HepG2 (cell line): Measurements from ENCODE around the gene CYB5R2. TPM values are rescaled to one million over a fixed set of nuclear protein-coding genes. Genes with fewer than 3 reads are reported as not detected.

Experiments
- ATAC-seq: fragments of 200-7000 bp; cut with Tn5 transposase; 3 replicates; pipeline ENCODE4 v1.9.1; 2020; ENCODE audit warnings: mild to moderate bottlenecking, moderate library complexity
- BruUV-seq: library from RNA; stranded (reverse); fragments of 400-500 nt; replicated peaks from 2 replicates; lab custom pipeline; 2021; lab: Mats Ljungman, UMichigan
- CTCF ChIA-PET: fragments of 300-600 bp; formaldehyde crosslinking; extraction: SDS; loops from one replicate; lab custom pipeline; 2021; ENCODE audit warnings: low total read pairs, inconsistent platforms, low intra/inter-chr PET ratio; lab: Yijun Ruan, JAX
- POLR2A ChIA-PET: fragments of 350-600 bp; sonication (Branson Sonifier 250); formaldehyde crosslinking; loops from one replicate; lab custom pipeline; 2020; ENCODE audit warnings: antibody characterized with exemption, inconsistent platforms; lab: Yijun Ruan, JAX
- DNase-seq: peaks from one replicate; pipeline ENCODE4 v3.0.0-alpha.2; 2015; ENCODE audit warnings: low spot score
- FAIRE-seq: peaks from 3 replicates; lab custom pipeline; 2011; peaks lifted over from hg19 to GRCh38; lab: Jason Lieb, UNC
- H2AFZ ChIP-seq: one replicate; pipeline ENCODE4 v1.6.1; 2011; ENCODE audit warnings: low read length, inconsistent platforms
- H3K27ac ChIP-seq: fragments of 300-600 bp; 3 replicates; pipeline ENCODE4 v1.8.0; 2011; ENCODE audit warnings: mixed run types, mild to moderate bottlenecking, mixed read lengths, low read length, inconsistent platforms; ENCODE audit not compliant: insufficient read depth; ENCODE audit errors: extremely low read length
- H3K27me3 ChIP-seq, 2 experiments: fragments of 200-600 bp in 1 of 2; 2 replicates in 1 of 2; 3 replicates in 1 of 2; pipeline versions ENCODE4 v1.6.0 to v1.8.0; 2011; ENCODE audit warnings: low read length in 2 of 2, mild to moderate bottlenecking in 2 of 2, moderate library complexity in 2 of 2, inconsistent platforms in 1 of 2; ENCODE audit not compliant: insufficient read depth in 2 of 2, control insufficient read depth in 1 of 2
- H3K36me3 ChIP-seq, 2 experiments: fragments of 200-600 bp in 1 of 2; replicated peaks in 1 of 2; 2 replicates in 1 of 2; 3 replicates in 1 of 2; pipeline versions ENCODE4 v1.5.1 to v1.8.0; 2011; ENCODE audit warnings: low read length in 2 of 2, inconsistent platforms in 1 of 2; ENCODE audit not compliant: insufficient read depth in 2 of 2, control insufficient read depth in 1 of 2
- H3K4me1 ChIP-seq: 2 replicates; pipeline ENCODE4 v1.5.1; 2012; ENCODE audit warnings: low read length, inconsistent platforms; ENCODE audit not compliant: insufficient read depth
- H3K4me2 ChIP-seq: 2 replicates; pipeline ENCODE4 v1.6.0; 2011; ENCODE audit warnings: low read depth, low read length, inconsistent platforms
- H3K4me3 ChIP-seq, 3 experiments: fragments of 200-600 bp in 1 of 3; sonication (generic), shearing (Covaris generic) in 1 of 3; replicated peaks in 1 of 3; 2 replicates each; pipeline ENCODE4 v1.5.1; 2011 to 2016; ENCODE audit warnings: low read length in 3 of 3, inconsistent platforms in 2 of 3, low read depth in 2 of 3, mild to moderate bottlenecking in 2 of 3, control low read depth in 1 of 3, mixed read lengths in 1 of 3; ENCODE audit not compliant: insufficient read depth in 1 of 3
- H3K79me2 ChIP-seq: one replicate; pipeline ENCODE4 v1.6.1; 2011; ENCODE audit warnings: low read length, inconsistent platforms; ENCODE audit not compliant: insufficient read depth
- H3K9ac ChIP-seq: 2 replicates; pipeline ENCODE4 v1.6.0; 2011; ENCODE audit warnings: mild to moderate bottlenecking, low read depth, low read length, inconsistent platforms; ENCODE audit not compliant: insufficient read depth
- H3K9me3 ChIP-seq: 2 replicates; pipeline ENCODE4 v1.5.1; 2012; ENCODE audit warnings: mild to moderate bottlenecking, low read length
- H4K20me1 ChIP-seq: 2 replicates; pipeline ENCODE4 v1.6.0; 2011; ENCODE audit warnings: inconsistent platforms, mild to moderate bottlenecking, low read length, moderate library complexity; ENCODE audit not compliant: insufficient read depth
- HMGXB4 ChIP-seq, 2 experiments: sonication (generic) in 1 of 2; formaldehyde crosslinking in 1 of 2; IDR thresholded peaks; 2 replicates each; pipeline versions ENCODE4 v1.4.0 to v1.6.1; 2018 to 2020; ENCODE audit warnings: missing genetic modification reagents in 2 of 2, borderline replicate concordance in 1 of 2, low read depth in 1 of 2, mild to moderate bottlenecking in 1 of 2, missing biosample characterization in 1 of 2
- HOXA3 ChIP-seq: sonication (generic); formaldehyde crosslinking; IDR thresholded peaks from 2 replicates; pipeline ENCODE4 v1.5.0; 2020; ENCODE audit warnings: missing genetic modification reagents
- KDM2A ChIP-seq: sonication (generic); formaldehyde crosslinking; IDR thresholded peaks from 2 replicates; pipeline ENCODE4 v1.4.0; 2020; ENCODE audit warnings: low read depth, missing genetic modification reagents, borderline replicate concordance
- LBX2 ChIP-seq: sonication (generic); formaldehyde crosslinking; IDR thresholded peaks from 2 replicates; pipeline ENCODE4 v1.5.0; 2020; ENCODE audit warnings: missing genetic modification reagents, mild to moderate bottlenecking, borderline replicate concordance
- MED1 ChIP-seq: sonication (generic); formaldehyde crosslinking; IDR thresholded peaks from 2 replicates; pipeline ENCODE4 v1.4.0; 2020; ENCODE audit warnings: missing genetic modification reagents
- MZF1 ChIP-seq: sonication (generic); formaldehyde crosslinking; IDR thresholded peaks from 2 replicates; pipeline ENCODE4 v1.8.1; 2023; ENCODE audit warnings: mild to moderate bottlenecking, missing genetic modification reagents, borderline replicate concordance
- NFE2 ChIP-seq: sonication (generic); formaldehyde crosslinking; IDR thresholded peaks from 2 replicates; pipeline ENCODE4 v1.4.0; 2020; ENCODE audit warnings: missing genetic modification reagents
- NR1H2 ChIP-seq: sonication (generic); formaldehyde crosslinking; IDR thresholded peaks from 2 replicates; pipeline ENCODE4 v1.8.1; 2022; ENCODE audit warnings: low read depth, missing genetic modification reagents, borderline replicate concordance
- POGZ ChIP-seq: sonication (generic); formaldehyde crosslinking; IDR thresholded peaks from 2 replicates; pipeline ENCODE4 v1.4.0; 2020; ENCODE audit warnings: mild to moderate bottlenecking, missing genetic modification reagents
- TFDP2 ChIP-seq: sonication (generic); formaldehyde crosslinking; IDR thresholded peaks from 2 replicates; pipeline ENCODE4 v1.4.0; 2020; ENCODE audit warnings: missing genetic modification reagents
- TGIF2 ChIP-seq: IDR thresholded peaks from 2 replicates; pipeline ENCODE4 v1.6.1; 2016; ENCODE audit warnings: control low read depth, missing compliant biosample characterization
- THAP7 ChIP-seq: sonication (generic); formaldehyde crosslinking; IDR thresholded peaks from 2 replicates; pipeline ENCODE4 v1.8.1; 2023; ENCODE audit warnings: mild to moderate bottlenecking, missing genetic modification reagents
- TP53 ChIP-seq: sonication (generic); formaldehyde crosslinking; conservative IDR thresholded peaks from 2 replicates; pipeline ENCODE4 v1.4.0; 2020; ENCODE audit warnings: missing genetic modification reagents
- ZNF3 ChIP-seq: IDR thresholded peaks from 2 replicates; pipeline ENCODE4 v1.7.0; 2017; ENCODE audit warnings: inconsistent platforms
- ZNF446 ChIP-seq: sonication (generic); formaldehyde crosslinking; IDR thresholded peaks from 2 replicates; pipeline ENCODE4 v1.5.0; 2020; ENCODE audit warnings: mild to moderate bottlenecking, missing genetic modification reagents
- ZNF766 ChIP-seq: sonication (generic); formaldehyde crosslinking; IDR thresholded peaks from 2 replicates; pipeline ENCODE4 v1.5.0; 2020; ENCODE audit warnings: missing genetic modification reagents, borderline replicate concordance
- WGBS: methylation state at CpG from one replicate; pipeline ENCODE4 v1.1.6; 2017; ENCODE audit warnings: low lambda C conversion rate; 5-methylcytosine and 5-hydroxymethylcytosine counted together
- in situ Hi-C: cut with HindIII; loops from 2 replicates; pipeline ENCODE4 v1.10.0; 2017; ENCODE audit warnings: low pct_unique_long_range_greater_than_20kb; ENCODE audit not compliant: extremely low pct_ligation_motif_present
- intact Hi-C: fragments of 100-400 bp; cut with micrococcal nuclease; formaldehyde crosslinking; loops from one replicate; pipeline ENCODE4 v1.10.0; 2022; ENCODE audit not compliant: unreplicated experiment
- polyA plus RNA-seq, 8 experiments: library from polyadenylated mRNA; depleted of rRNA in 3 of 8; stranded (reverse) in 7 of 8; unstranded in 1 of 8; fragments of >200 nt; fragmentation: Illumina TruSeq in 4 of 8; extraction: Trizol in 4 of 8; gene quantifications; 2 replicates each; pipeline versions ENCODE4 v1.2.1 to v1.2.3, GENCODE V29; 2011 to 2016; ENCODE audit warnings: low read depth in 4 of 8, missing spikeins in 1 of 8, mixed read lengths in 1 of 8; ENCODE audit not compliant: insufficient read depth in 1 of 8
- total RNA-seq, 5 experiments: library from RNA; depleted of rRNA; stranded (reverse); fragments of >200 nt; fragmentation: Illumina TruSeq; extraction: Trizol; gene quantifications; 2 replicates each; pipeline ENCODE4 v1.2.3, GENCODE V29; 2016; ENCODE audit warnings: low read depth in 1 of 5

The CYB5R2 gene
- total and polyA plus RNA-seq, 2 of the 13 experiments (the other 11 are each of a cell fraction or from before 2014, with no cell fraction given): 0.40 to 0.51 TPM

- in situ Hi-C loops: loop anchor here (25.0 kb wide), 1 partner anchor 321 kb away; no protein-coding TSS in a partner anchor
- BruUV-seq: no TSS peak
- no peaks in the 10 kb centered on the region for H3K9me3 ChIP-seq
- no peak overlapping the region for H2AFZ ChIP-seq
- no peaks in the 10 kb centered on the region for H3K79me2 ChIP-seq
- WGBS: 4% methylated on average over 2 of the region's 2 CpGs
- H3K36me3 ChIP-seq: no peaks in the 10 kb centered on the region
- ChIA-PET POLR2A (no interaction called here), CTCF (no interaction called here)
- FAIRE-seq (no peak), DNase-seq (no peak), ATAC-seq (no peak)
- H3K27ac ChIP-seq: no peak overlapping the region
- intact Hi-C loops: no loop called here
- TF ChIP-seq TP53 (CRISPR knock-in tag) (no peak), THAP7 (CRISPR knock-in tag) (no peak)
- peaks cover 0 to 31% of the 10 kb centered on the region in 2 experiments; a peak in 1 of 5 replicates for H3K27me3 ChIP-seq
- H3K4me2 ChIP-seq: no peak overlapping the region
- no peaks in the 10 kb centered on the region for H4K20me1 ChIP-seq
- no peak overlapping the region for H3K4me3 ChIP-seq
- no peak overlapping the region for H3K9ac ChIP-seq
- H3K4me1 ChIP-seq: no peaks in the 10 kb centered on the region
Measured at GRCh38 chr11:7683571-7683970, 10.3 kb upstream of the CYB5R2 start.

- H4K20me1 ChIP-seq: no peaks in the 10 kb centered on the region
- no peak overlapping the region for H3K4me3 ChIP-seq
- intact Hi-C loops: no loop called here
- in situ Hi-C loops: loop anchor here (25.0 kb wide), 1 partner anchor 315 kb away; no protein-coding TSS in a partner anchor
- no peak overlapping the region for H3K27ac ChIP-seq
- ChIA-PET CTCF (no interaction called here), POLR2A (no interaction called here)
- H3K4me1 ChIP-seq: peaks cover 5% of the 10 kb centered on the region
- H3K9ac ChIP-seq: no peak overlapping the region
- WGBS: 5% methylated on average over 4 of the region's 4 CpGs
- BruUV-seq: no TSS peak
- H3K79me2 ChIP-seq: no peaks in the 10 kb centered on the region
- H3K27me3 ChIP-seq: peaks cover 3 to 20% of the 10 kb centered on the region in 2 experiments; a peak in 4 of 5 replicates
- DNase-seq: no peak
- FAIRE-seq: no peak
- no peak overlapping the region for H2AFZ ChIP-seq
- H3K9me3 ChIP-seq: no peaks in the 10 kb centered on the region
- no peaks in the 10 kb centered on the region for H3K36me3 ChIP-seq
- no peak overlapping the region for H3K4me2 ChIP-seq
- no peak for ATAC-seq
- no peak for TF ChIP-seq ZNF3 (CRISPR knock-in tag)
- TF ChIP-seq TFDP2 (CRISPR knock-in tag): no peak
- TF ChIP-seq NR1H2: no peak
- no peak for TF ChIP-seq MZF1 (CRISPR knock-in tag)
- TF ChIP-seq HMGXB4 (CRISPR knock-in tag; IDR thresholded peaks at IDR 0.05; ENCODE audit: borderline replicate concordance in 1 of 2, low read depth in 1 of 2): no peak
- TF ChIP-seq LBX2 (CRISPR knock-in tag): no peak
- TF ChIP-seq MED1: no peak
- no peak for TF ChIP-seq KDM2A (CRISPR knock-in tag)
- no peak for TF ChIP-seq NFE2
- TF ChIP-seq ZNF446 (CRISPR knock-in tag): no peak
- no peak for TF ChIP-seq ZNF766 (CRISPR knock-in tag)
- no peak for TF ChIP-seq TGIF2 (CRISPR knock-in tag)
- TF ChIP-seq HOXA3 (CRISPR knock-in tag): no peak
- no peak for TF ChIP-seq POGZ (CRISPR knock-in tag)
Measured at GRCh38 chr11:7677796-7678201, 4.5 kb upstream of the CYB5R2 start.
